ENCODE results near the gene UNC5B.

DNA sequence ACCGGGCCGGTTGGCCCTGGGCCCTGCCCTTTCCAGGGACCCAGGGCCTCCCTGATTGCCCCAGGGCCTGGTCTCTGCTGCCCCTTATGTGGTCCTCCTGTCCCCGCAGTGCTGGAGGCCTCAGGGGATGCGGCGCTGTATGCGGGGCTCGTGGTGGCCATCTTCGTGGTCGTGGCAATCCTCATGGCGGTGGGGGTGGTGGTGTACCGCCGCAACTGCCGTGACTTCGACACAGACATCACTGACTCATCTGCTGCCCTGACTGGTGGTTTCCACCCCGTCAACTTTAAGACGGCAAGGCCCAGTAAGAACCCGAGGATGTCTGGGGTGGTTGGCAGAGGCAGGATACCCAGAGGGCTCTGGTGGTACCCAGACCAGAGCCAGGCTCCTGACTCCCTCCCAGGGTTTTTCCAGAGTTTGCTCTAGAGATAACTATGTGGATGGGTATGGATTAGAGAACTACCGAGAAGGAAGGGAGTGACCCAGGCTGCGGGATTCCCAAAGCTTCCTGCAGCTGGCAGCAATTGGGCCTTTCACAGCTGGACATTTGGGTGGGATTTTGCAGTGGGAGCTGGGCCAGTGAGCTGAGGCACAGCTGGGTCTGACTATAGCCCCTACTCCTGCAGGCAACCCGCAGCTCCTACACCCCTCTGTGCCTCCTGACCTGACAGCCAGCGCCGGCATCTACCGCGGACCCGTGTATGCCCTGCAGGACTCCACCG, 78.6 kb downstream of the UNC5B start:
- TF ChIP-seq POLR2A (IDR thresholded peaks at IDR 0.05) (no peak), CTCF (IDR thresholded peaks at IDR 0.05) (no peak)
